Measurements from ENCODE around the gene ACLY.

DNA sequence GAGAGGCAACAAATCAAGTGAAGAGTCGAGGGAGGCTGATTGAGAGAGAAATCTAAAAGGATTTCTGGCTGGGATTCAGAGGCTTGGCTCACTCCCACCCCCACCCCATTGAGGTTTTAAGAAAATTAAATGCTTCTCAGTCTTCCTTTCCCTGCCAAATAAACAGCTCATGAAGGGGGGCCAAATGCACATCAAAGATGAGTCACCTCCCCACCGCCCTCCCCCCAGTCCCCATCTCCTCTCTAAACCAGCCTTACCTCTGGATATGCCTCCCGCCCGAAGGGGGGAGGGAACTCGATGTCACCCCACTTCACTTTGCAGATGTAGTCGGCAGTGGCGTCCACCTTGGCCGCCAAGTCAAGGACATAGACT, 11.6 kb downstream of the ACLY start:
- TF ChIP-seq, protein P1, sequence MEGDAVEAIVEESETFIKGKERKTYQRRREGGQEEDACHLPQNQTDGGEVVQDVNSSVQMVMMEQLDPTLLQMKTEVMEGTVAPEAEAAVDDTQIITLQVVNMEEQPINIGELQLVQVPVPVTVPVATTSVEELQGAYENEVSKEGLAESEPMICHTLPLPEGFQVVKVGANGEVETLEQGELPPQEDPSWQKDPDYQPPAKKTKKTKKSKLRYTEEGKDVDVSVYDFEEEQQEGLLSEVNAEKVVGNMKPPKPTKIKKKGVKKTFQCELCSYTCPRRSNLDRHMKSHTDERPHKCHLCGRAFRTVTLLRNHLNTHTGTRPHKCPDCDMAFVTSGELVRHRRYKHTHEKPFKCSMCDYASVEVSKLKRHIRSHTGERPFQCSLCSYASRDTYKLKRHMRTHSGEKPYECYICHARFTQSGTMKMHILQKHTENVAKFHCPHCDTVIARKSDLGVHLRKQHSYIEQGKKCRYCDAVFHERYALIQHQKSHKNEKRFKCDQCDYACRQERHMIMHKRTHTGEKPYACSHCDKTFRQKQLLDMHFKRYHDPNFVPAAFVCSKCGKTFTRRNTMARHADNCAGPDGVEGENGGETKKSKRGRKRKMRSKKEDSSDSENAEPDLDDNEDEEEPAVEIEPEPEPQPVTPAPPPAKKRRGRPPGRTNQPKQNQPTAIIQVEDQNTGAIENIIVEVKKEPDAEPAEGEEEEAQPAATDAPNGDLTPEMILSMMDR (IDR thresholded peaks at IDR 0.05; ENCODE audit: insufficient read depth, low read length) = no peak
- TF ChIP-seq POLR2AphosphoS5 (IDR thresholded peaks at IDR 0.05; ENCODE audit: low read depth) (no peak), SPI1 (IDR thresholded peaks at IDR 0.05; ENCODE audit: borderline replicate concordance, low read depth) (no peak), GABPA (IDR thresholded peaks at IDR 0.05; ENCODE audit: low read depth) (no peak)
- TF ChIP-seq, protein P2, sequence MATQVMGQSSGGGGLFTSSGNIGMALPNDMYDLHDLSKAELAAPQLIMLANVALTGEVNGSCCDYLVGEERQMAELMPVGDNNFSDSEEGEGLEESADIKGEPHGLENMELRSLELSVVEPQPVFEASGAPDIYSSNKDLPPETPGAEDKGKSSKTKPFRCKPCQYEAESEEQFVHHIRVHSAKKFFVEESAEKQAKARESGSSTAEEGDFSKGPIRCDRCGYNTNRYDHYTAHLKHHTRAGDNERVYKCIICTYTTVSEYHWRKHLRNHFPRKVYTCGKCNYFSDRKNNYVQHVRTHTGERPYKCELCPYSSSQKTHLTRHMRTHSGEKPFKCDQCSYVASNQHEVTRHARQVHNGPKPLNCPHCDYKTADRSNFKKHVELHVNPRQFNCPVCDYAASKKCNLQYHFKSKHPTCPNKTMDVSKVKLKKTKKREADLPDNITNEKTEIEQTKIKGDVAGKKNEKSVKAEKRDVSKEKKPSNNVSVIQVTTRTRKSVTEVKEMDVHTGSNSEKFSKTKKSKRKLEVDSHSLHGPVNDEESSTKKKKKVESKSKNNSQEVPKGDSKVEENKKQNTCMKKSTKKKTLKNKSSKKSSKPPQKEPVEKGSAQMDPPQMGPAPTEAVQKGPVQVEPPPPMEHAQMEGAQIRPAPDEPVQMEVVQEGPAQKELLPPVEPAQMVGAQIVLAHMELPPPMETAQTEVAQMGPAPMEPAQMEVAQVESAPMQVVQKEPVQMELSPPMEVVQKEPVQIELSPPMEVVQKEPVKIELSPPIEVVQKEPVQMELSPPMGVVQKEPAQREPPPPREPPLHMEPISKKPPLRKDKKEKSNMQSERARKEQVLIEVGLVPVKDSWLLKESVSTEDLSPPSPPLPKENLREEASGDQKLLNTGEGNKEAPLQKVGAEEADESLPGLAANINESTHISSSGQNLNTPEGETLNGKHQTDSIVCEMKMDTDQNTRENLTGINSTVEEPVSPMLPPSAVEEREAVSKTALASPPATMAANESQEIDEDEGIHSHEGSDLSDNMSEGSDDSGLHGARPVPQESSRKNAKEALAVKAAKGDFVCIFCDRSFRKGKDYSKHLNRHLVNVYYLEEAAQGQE (IDR thresholded peaks at IDR 0.05; ENCODE audit: insufficient replicate concordance, low read depth) = no peak
